ENCODE results near the gene LY6G6F.
A peak's percentile ranks its signal among the peaks of the same experiment; 100 is the strongest.

Gene LY6G6F

DNA sequence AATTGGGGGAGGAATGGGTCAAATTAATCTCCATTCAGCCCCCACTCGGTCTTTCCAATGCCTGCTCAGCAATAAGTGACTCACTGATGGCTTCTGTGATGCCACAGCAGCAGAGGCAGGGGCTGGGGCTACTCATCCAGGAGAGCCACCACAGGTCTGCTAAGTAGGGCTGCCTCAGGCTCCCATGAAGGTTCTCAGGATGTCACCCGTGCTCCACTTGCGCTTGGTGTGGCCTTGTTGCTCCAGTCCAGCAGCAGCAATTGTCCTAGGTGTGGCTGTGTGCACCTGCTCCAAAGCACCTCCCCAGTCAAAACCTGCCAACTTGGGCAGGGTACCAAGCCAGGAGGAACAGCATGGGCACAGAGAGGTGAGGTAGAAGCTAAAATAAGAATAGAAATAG lies 15.5 kb downstream of the LY6G6F start:
- no peak for DNase-seq (ENCODE audit: low read depth in 2 of 2, low spot score in 1 of 2)

DNA sequence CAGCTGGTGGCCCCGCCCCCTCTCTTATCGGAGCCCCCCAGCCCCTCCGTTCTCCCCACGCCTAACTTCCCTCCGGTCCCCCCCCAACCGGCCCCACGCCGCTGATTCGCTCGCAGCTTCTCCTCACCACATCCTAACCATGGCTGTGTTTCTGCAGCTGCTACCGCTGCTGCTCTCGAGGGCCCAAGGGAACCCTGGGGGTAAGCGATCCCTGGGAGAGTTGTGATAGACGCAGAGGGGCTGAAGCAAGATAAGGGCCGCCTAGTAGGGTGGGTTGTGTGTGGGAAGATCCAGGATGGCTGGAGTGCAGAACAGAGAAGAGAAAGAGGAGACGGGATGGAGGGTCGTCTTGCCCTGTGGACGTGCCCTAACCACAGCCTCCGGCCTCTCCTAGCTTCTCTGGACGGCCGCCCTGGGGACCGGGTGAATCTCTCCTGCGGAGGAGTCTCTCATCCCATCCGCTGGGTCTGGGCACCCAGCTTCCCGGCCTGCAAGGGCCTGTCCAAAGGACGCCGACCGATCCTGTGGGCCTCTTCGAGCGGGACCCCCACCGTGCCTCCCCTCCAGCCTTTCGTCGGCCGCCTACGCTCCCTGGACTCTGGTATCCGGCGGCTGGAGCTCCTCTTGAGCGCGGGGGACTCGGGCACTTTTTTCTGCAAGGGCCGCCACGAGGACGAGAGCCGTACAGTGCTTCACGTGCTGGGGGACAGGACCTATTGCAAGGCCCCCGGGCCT lies 16.7 kb downstream of the LY6G6F start, which contains the start of gene MPIG6B:
TSS of gene MPIG6B (plus strand) at position 129 of the 735 bp plus-strand sequence. CDS start at position 140, 11 bp downstream.
- no peak for DNase-seq (ENCODE audit: low read depth in 2 of 2, low spot score in 1 of 2)

DNA sequence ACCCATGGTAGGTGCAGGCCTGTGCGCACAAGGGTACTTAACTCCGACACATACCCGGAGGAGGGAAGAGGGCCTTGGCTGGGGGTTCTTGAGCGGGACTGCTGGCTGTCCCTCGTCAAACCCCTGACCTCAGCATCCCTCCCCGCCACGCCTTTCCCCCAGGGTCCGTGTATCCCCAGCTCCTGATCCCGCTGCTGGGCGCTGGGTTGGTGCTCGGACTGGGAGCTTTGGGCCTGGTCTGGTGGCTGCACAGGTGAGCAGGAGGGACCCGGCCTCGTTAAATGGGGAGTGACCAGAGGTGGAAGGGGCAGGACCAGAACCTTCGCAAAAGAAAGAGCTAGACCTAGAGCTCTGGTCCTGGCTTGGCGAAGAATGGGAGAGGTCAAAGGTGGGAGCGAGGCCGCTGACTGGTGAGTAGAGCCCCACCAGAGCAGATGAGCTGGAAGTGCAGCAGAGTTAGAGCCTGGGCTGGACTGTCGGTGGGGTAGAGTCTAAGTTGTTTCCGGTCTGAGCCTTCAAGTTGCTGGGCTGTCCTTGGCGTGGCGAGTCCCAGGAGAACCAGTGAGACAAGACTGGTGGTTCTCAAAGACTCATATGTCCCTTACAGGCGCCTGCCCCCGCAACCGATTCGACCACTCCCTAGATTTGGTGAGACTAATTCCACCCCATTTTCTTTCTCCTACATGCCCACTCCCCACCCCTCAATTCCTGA lies 17.5 kb downstream of the LY6G6F start:
- DNase-seq (ENCODE audit: low read depth in 2 of 2, low spot score in 1 of 2) = no peak

DNA sequence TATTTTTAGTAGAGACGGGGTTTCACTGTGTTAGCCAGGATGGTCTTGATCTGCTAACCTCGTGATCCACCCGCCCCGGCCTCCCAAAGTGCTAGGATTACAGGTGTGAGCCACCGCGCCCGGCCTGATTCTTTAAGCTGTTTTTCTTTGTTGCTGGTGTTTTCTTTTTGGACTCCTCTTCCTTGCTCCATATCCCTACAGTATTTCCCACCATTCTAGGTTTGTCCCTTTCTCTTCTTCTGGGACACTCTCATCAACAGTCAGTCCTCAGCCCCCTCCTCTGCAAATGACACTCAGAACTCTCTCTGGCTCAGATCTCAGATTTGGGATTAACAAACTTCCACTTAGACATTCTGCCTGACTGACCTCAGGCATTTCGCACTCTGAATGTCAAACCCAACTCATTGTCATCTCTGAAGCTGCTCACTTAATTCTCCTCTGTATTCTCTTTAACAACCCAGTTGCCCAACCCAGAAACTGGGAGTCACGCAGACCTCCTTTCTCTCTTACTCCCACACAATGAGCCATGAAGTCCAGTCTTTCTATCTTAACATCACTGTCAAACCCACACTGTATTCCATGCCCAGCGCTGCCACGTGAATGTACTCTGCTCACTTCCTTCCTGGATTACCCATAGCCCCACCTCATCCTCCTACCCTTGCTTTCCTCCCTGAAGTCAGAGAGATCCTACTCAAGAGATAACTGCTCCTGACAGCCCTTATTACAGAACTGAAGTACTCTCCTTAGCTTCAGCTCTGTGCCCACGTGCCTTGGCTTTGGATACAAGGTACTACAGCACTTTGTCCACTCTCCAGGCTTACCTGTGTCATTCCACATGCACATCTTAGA lies 19.1 kb downstream of the LY6G6F start:
- DNase-seq (ENCODE audit: low read depth in 2 of 2, low spot score in 1 of 2) = no peak

DNA sequence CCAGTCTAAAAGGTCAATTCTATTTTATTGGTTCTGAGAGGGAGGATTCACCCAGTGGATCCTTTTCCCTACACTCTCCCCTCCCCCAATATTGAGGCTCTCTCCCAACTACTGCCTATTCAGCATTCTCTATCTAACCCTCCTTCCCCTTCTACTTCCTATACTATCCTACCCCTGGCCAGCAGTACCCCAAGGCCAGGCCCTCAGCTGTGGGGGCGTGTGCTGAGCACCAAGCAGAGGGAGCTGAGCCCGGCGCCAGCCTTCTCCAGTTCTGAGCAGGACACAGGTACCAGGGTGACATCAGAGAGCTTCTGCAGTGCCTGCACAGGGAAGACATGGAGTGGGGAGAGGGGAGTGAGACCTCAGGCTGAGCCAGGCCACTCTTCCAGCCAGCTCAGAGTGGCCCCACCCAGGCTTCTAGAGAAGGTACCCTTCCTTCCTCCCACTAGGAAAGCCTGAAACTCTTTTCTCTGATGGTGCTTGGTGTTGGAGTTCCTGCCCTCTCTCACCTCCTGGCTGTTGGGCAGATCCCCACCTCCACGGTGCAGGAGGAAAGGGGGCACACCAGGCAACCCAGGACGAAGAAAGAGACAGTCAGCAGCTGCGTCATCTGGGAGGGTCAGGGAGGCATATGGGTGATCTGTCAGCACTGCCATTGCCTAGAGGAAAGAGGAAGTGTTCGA lies 20.5 kb downstream of the LY6G6F start:
- DNase-seq (ENCODE audit: low read depth in 2 of 2, low spot score in 1 of 2) = no peak

DNA sequence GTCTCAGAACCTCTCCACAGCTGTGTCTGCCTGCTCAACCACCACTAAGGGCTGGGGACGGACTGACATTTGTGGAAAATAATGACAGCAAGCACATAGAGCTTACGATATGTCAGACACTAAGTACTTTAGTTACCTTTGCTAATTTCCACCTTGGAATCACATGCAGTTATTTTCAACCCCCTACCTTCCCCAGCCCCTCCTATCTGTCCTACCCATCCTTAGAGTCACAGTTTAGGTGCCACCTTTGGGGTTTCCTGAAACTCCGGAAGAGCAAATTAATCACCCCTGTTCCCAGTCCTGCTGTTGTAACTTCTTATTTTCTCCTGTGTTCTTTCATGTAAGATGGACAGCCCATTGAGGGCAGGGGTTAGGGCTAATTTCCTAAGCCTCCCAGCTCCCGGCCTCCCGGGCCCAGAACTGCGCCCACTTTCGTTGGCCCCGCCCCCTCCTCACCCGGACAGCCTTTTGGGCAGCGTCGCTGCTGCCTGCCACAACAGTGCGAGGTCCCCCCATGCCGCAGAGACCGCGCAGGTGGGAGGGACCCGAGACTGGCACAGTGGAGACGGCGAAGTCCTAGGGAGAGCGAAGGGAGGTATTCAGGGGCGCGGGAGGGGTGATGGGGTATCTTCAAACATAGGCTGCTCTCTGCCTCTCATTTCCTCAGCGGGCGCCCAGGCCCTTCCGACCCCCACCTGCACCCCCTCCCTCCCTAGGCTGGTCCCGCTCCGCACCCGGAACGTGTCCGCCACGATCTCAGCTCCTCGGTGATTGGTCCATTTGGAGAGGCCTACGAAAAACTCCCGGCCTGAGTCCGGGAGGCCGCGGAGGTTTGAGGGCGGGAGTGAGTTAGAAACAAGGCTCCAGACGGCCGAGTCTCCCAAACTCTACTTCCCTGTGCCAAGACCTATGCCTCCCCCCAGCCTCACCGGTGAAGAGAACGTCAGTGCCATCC lies 21.3 kb downstream of the LY6G6F start:
- no peak for DNase-seq (ENCODE audit: low read depth in 2 of 2, low spot score in 1 of 2)

DNA sequence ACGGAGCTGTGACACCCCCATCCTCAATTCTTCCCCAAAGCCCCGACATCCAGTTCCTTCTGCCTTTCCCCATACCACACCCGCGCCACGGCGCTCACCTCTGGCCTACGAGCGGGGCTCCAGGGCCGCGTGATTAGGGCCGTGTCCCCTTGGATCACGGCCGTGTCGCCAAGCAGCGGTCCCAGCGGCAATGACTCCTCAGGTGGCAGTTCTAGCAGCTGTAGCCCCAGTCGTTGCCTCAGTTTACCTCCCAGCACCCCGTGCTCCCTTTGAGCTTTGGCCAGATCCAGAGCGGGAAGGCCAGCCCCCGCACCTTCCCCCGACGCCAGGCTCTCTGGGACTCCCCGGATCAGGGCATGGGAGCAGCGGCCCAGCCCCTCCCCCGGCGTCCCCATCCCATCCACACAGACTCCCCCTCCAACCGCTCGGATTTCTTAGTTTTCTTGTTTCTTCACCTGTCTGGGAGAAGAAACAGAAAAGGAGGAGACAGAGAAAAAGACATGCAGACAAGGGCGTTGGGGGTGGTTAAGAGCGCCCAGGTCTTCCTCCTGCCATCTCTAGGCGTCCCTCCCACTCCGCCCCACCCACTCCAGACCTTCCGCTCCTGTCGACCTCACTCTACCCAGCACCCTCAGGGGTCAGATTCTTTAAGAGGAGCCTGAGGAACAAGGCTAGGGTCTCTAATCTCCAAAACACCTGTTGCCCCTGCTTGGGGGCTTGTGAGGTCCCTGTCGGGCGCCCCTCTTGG lies 22.3 kb downstream of the LY6G6F start, which contains the start of gene DDAH2:
TSS of gene DDAH2 (minus strand) at position 533 of the 748 bp plus-strand sequence. CDS start at position 395, 138 bp downstream.
- no peak for DNase-seq (ENCODE audit: low read depth in 2 of 2, low spot score in 1 of 2)

DNA sequence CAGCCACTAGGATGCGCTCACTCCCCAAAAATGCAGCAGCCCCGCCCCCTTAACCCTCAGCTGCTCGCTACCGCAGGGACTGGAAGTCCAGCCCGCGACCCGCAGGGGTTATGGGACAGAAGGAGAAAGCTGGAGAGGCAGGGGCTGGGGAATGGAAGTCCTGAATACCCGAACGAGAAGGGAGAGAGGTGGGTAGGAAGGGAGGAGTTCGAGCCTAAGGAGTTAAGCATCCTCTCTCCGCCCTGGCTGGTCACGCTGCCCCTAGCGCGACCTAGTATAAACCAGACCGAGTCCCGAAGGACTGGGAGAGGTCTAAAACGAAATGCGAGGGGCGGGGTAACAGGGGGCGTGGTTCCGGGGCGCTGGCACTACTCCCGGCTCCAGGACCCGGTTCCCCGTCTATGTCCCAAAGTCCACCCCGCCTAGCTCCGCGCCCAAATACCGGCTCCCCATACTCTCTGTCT lies 22.9 kb downstream of the LY6G6F start:
- DNase-seq (ENCODE audit: low read depth in 2 of 2, low spot score in 1 of 2) = peak; percentile 62

DNA sequence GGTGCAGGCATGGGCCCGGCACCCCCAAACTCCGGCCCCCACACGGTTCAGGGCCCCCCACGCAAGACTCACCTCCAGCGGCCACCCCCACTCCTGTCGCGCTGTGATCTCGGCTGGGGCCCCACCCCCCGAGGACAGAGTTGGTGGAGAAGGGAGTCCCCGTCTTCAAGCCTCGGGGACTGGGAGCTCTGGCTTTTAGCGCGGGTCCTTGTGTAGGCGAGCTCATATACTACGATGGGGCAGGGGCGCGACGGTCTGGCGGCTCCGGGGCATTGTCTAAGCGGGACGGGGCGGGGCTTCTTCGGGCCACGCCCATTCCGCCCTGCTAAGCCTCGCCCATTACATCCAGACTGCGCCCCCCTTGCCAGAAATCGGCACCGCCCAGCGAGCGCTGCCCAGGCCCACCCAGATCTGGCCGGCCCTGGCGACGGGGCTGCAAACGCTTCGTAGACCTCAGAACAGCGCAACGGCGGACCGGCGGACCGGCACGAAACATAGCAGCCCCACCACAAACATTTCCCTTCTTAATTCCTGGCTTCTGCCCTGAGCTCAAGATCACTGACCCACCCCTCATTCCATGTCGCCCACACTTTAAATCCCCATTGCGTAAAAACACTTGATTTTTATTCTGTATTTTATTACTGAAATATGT lies 23.4 kb downstream of the LY6G6F start:
- DNase-seq (ENCODE audit: low read depth in 2 of 2, low spot score in 1 of 2) = peak; percentile 36 to 48

DNA sequence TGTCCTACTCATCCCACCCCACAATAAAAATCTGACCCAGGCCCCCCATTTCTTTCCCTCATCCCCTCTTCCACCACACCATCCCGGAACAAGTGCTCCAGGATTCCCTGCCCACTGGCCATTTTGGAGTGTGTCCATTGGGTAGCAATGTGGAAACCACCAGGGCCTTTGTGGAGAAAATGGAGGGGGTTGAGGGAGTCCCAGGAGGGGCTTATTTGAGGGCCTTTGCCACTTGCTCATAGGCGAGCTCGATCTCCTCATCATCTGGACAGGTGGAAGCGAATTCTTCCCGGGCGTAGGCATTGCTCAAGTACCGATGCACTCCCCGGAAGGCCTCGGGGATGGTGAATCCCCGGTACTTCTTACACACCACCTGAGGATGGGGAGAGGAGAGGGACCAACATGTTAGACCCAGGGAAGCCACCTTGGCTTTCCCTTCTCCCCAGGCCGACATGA lies 24.0 kb downstream of the LY6G6F start:
- no peak for DNase-seq (ENCODE audit: low read depth in 2 of 2, low spot score in 1 of 2)

DNA sequence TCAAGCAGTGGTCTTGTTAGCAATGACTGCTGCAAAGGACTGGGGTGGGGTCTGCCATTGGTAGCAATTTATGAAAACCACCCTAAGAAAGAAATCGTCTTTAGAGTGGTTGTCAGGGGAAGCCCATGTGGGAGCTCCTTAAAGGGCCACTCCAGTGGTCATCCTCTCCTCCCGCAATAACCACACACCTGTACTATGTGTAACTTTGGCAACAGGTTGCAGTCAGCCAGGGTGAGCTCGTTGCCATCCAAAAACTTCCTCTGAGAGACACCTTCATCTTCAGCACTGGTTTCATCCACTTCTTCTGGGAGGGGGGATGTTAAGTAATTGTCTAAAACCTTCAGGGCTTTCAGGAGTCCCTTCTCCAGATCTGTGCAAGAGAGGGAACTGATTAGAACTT lies 25.4 kb downstream of the LY6G6F start:
- DNase-seq (ENCODE audit: low read depth in 2 of 2, low spot score in 1 of 2) = no peak

DNA sequence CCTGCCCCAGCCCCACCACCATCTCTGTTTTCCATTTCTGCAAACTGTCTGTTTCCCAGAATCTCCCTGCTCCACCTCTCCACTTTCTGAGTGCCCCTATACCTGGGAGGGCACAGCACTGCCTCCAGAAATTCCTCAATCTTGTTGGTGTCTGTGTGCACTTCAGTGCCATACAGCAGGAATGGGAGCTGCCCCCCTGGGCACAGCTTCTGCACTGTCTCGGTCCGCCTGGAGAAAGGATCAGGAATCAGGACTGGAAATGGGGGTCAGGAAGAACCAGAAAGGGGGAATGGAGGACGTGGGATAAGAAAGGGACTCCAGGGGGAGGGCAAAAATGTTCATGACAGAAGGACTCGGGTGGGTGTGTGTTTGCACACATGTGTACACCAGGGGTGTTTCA lies 27.1 kb downstream of the LY6G6F start:
- no peak for DNase-seq (ENCODE audit: low read depth in 2 of 2, low spot score in 1 of 2)

DNA sequence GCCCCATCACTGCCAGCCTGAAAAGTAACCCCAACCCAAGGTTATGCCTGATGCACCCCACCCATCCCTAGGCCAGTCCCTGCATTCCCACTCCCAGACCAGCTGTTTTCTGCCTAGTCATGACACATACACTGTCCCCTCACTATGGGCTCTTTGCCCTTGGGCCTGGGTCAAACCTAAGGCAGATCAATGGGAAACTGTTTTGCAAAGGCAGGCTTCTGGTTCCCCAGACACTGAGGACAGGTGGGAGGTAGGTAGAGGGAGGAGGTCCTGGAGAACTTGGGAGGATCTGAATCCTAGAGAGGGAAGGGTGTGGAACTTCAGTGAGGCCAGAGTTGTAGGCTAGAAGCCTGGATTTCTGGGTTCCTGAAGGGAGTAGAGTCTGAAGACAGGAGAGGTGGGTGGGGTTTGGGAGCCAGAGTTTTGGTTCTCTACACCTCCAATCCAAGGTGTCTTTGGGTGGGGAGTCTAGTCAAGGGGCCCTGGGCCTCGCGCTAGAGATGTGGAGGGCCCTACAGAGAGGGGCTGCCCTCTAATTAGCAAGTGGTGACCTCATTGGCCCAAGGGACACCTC lies 27.7 kb downstream of the LY6G6F start:
- no peak for DNase-seq (ENCODE audit: low read depth in 2 of 2, low spot score in 1 of 2)

DNA sequence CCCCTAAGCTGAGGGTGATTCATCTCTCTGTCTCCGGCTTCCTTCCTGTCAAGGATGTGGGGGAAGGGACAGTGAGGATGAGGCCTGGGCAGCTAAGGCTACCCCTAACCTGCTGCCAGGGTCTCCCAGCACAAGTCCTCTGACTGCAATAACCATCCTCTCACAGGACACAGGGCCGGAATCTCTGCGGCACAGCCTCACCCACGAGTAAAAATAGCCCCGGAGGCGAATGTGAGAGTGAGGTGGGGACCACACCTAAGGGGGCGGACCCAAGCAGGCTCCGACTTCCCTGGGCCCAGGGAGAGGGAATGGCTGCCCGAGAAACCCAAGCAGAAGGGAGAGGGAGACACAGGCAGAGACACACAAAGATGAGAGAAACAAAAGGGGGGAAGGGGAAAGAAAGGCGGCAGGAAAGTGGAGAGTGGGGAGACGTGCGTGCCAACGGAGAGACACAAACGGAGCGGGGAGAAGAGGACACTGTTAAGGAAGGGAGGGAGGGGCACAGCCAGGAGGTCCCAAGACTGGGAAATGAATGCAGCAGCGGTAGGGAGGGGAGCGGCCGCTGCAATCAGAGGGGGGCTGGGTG lies 28.2 kb downstream of the LY6G6F start:
- DNase-seq (ENCODE audit: low read depth in 2 of 2, low spot score in 1 of 2) = peak; percentile 20 to 36

DNA sequence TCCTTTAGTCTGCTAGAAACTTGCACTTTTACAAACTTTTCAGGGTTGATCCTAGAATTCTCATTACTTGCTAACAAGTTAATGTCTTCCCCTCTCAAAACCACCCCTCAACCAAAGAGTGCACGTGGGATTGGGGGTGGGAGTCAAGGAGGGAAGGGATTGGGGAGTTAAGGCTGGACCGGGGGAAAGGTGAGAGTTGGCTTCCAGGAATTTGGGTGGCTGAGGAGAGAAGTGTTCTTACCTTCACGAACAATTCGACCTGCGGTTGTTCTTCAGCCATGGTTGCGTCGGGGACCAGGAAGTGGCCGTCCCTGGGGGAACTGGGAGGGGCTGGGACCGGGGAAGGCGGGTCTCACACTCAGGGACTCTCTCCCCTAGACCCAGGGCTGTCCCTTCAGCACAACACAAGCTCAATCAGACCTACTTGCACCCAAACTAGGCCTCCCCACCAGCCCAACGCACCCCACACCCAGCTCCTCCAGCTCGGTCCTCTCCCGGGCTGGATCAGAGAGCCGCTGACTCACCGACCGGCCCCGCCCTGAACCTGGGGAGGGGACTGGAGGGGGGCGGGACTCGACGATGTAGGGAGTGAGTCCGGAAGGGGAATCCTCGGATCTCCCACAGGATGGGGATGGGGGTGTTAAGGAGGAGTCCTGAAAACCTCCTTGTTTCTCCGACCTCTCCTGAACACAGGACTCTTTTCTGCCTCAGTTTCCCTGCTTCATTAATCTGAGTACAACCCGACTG lies 29.5 kb downstream of the LY6G6F start, which contains the start of gene CLIC1:
TSS of gene CLIC1 (minus strand) at position 510 of the 747 bp plus-strand sequence. CDS start at position 280, 230 bp downstream.
- peak; percentile 54 to 60 for DNase-seq (ENCODE audit: low read depth in 2 of 2, low spot score in 1 of 2)

DNA sequence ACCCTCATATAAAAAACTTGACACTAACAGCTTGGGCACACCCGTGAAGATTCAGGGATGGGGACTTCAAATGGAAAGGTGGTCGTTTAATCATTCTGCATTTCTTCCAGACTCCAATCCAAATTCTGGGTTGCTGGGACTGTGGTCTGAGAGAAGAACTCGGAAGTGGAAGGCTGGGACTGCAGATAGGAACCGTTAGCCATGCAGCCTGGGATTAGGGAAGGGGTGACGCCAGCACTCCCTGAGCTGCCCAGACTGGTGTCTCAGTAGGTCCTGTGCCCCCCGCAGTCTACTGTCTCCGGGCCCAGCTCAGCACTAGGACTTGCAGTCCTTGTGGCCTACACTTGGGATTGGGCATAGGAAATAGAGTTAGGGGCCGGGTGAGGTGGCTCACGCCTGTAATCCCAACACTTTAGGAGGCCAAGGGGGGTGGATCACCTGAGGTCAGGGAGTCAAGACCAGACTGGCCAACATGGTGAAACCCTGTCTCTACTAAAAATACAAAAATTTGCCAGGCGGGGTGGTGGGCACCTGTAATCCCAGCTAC lies 30.2 kb downstream of the LY6G6F start:
- no peak for DNase-seq (ENCODE audit: low read depth in 2 of 2, low spot score in 1 of 2)

Measured in stimulated activated CD8-positive, alpha-beta memory T cell treated with anti-CD3 and anti-CD28 coated beads, Interleukin-4, amount 100 ng/mL, for 4 hours (primary cell).